Activated naive CD4-positive, alpha-beta T cell treated with anti-CD3 and anti-CD28 coated beads for 36 hours (primary cell): ENCODE results near the gene CFC1. TPM values are rescaled to one million over a fixed set of nuclear protein-coding genes. Genes with fewer than 3 reads are reported as not detected.
"Not testable (repeated sequence)": the region's sequence is repeated elsewhere in the genome, so short reads cannot be mapped to it uniquely, and the experiment has no call there.

Experiments
- CTCF ChIA-PET: fragments of 350-600 bp; sonication (Branson Sonifier 250); formaldehyde crosslinking; loops from one replicate; lab custom pipeline; 2021; ENCODE audit warnings: antibody characterized with exemption; lab: Charles Lee
- DNase-seq: peaks from one replicate; pipeline ENCODE4 v3.0.0-alpha.2; 2020
- H3K27ac Mint-ChIP-seq: one replicate; pipeline ENCODE4 v1.8.0; 2021; ENCODE audit warnings: mild to moderate bottlenecking, mixed read lengths
- H3K27me3 Mint-ChIP-seq: one replicate; pipeline ENCODE4 v1.8.0; 2021; ENCODE audit warnings: low read depth, mixed read lengths
- H3K36me3 Mint-ChIP-seq: one replicate; pipeline ENCODE4 v1.8.0; 2021; ENCODE audit warnings: low read depth, mixed read lengths
- H3K4me1 Mint-ChIP-seq: one replicate; pipeline ENCODE4 v1.8.0; 2021; ENCODE audit warnings: low read depth, mixed read lengths
- H3K4me3 Mint-ChIP-seq: one replicate; pipeline ENCODE4 v1.8.0; 2021; ENCODE audit warnings: mild to moderate bottlenecking, moderate library complexity, mixed read lengths
- H3K9me3 Mint-ChIP-seq: one replicate; pipeline ENCODE4 v1.8.0; 2021; ENCODE audit warnings: mixed read lengths
- intact Hi-C: fragments of 100-400 bp; cut with micrococcal nuclease; formaldehyde crosslinking; loops from one replicate; pipeline ENCODE4 v1.15.1; 2023
- total RNA-seq, 2 experiments: library from RNA; stranded (reverse); gene quantifications; one replicate each; pipeline ENCODE4 v1.2.3, GENCODE V29; 2021

The CFC1 gene
- total RNA-seq, 2 experiments from 2014 or later = not detected

DNA sequence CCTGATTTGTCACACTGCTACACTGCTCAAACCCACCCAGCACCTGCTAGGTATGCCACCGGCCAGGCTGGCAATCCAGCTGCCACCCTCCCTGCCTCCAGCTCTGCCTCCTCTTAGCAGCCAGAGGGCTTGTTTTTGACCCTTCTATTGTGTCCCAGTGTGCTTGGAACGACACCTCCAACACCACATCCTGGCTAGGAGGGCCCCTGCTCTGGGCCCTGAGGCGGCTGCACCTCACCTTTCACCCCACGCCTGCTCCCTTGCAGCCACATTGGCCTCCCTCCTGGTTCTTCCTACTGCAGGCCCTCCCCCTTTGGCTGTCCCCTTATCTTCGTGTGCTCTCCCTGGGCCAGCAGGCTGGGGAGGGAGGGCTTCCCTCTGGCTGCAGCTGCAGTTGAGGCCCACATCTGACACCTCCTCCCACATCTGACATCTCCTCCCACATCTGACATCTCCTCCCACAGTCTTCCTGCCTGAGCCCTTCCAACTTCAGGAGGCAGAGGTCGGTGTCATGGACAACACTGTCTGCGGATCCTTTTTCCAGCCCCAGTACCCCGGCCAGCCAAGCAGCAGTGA lies 23.1 kb downstream of the CFC1 start:
- intact Hi-C loops = not testable (repeated sequence)

GRCh38 chr2:130574230-130574629 lies 25.1 kb downstream of the CFC1 start:
- H3K27me3 Mint-ChIP-seq, DNase-seq, H3K4me3 Mint-ChIP-seq, intact Hi-C loops, H3K4me1 Mint-ChIP-seq, H3K9me3 Mint-ChIP-seq, H3K27ac Mint-ChIP-seq, CTCF ChIA-PET, H3K36me3 Mint-ChIP-seq: not testable (repeated sequence)

More for the DNA sequence above, 23.1 kb downstream of the CFC1 start:
- H3K9me3 Mint-ChIP-seq, H3K27me3 Mint-ChIP-seq, H3K36me3 Mint-ChIP-seq, H3K27ac Mint-ChIP-seq, H3K4me3 Mint-ChIP-seq, H3K4me1 Mint-ChIP-seq, CTCF ChIA-PET, DNase-seq: not testable (repeated sequence)

GRCh38 chr2:130571929-130572328 lies 27.4 kb downstream of the CFC1 start:
- H3K36me3 Mint-ChIP-seq, DNase-seq, H3K4me3 Mint-ChIP-seq, intact Hi-C loops, H3K27me3 Mint-ChIP-seq, H3K27ac Mint-ChIP-seq, H3K9me3 Mint-ChIP-seq, CTCF ChIA-PET, H3K4me1 Mint-ChIP-seq: not testable (repeated sequence)

DNA sequence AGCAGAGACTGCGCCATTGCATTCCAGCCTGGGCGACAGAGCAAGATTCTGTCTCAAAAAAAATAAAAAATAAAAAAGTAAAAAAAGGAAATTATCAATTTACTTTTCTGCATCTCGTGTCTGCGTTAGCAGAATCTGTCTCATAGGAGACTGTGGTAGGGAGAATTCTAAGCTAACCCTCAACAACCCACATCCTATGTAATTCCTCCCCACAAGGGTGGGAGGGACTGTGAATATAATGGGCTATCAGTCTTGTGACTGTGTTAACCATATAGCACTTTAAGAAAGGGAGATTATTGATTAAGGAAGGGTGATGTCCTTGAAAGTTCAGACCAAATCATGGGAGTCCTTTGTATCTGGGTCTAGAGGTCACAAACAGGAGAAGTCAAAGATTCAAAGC lies 33.2 kb downstream of the CFC1 start:
- H3K4me1 Mint-ChIP-seq, H3K36me3 Mint-ChIP-seq, H3K27ac Mint-ChIP-seq, CTCF ChIA-PET, H3K9me3 Mint-ChIP-seq, intact Hi-C loops, H3K27me3 Mint-ChIP-seq, DNase-seq, H3K4me3 Mint-ChIP-seq: not testable (repeated sequence)

DNA sequence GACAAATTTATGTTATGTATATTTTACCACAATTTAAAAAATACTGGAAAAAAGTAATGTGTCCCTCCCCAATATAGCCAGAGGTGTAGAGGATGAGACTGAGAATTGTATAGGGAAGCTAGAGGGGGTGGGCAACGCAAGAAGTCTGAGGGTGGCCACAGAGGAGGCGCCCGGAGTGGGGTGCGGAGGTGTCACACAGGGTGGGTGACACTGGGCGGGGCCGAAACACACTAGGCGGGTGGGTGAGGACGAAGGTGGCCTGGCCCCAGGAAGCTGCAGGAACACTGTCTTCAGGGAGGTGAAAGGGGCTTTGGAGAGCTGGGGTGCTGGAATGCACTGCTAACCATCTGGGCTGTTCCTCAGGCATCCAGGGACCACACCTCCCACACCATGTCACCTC lies 42.9 kb downstream of the CFC1 start:
- H3K36me3 Mint-ChIP-seq, H3K4me1 Mint-ChIP-seq, intact Hi-C loops, CTCF ChIA-PET, H3K4me3 Mint-ChIP-seq, H3K27me3 Mint-ChIP-seq, H3K9me3 Mint-ChIP-seq, DNase-seq, H3K27ac Mint-ChIP-seq: not testable (repeated sequence)

DNA sequence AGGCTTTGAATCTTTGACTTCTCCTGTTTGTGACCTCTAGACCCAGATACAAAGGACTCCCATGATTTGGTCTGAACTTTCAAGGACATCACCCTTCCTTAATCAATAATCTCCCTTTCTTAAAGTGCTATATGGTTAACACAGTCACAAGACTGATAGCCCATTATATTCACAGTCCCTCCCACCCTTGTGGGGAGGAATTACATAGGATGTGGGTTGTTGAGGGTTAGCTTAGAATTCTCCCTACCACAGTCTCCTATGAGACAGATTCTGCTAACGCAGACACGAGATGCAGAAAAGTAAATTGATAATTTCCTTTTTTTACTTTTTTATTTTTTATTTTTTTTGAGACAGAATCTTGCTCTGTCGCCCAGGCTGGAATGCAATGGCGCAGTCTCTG lies 45.2 kb downstream of the CFC1 start:
- H3K27me3 Mint-ChIP-seq, DNase-seq, H3K27ac Mint-ChIP-seq, H3K36me3 Mint-ChIP-seq, intact Hi-C loops, H3K4me3 Mint-ChIP-seq, H3K4me1 Mint-ChIP-seq, H3K9me3 Mint-ChIP-seq, CTCF ChIA-PET: not testable (repeated sequence)

DNA sequence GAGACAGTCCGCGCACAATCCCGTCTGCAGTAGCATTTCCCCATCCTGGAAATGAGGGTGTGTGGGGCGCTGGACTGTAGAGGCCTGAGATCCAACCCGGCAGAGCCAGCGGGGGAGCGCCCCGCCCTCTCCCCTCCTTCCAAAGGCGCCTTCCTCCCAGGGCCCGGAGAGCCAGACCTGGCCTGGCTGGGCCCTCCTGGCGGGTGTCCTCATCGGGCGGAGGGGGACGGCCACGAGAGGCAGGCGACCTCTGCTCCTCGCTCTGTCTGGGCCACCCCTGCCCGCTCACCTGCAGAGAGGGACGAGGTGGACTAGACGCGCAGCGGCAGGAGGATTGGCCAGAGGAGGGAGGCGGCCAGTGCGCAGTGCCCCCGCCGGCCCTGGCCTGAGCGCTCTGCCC lies 49.9 kb downstream of the CFC1 start:
- H3K27ac Mint-ChIP-seq, intact Hi-C loops, H3K4me1 Mint-ChIP-seq, DNase-seq, H3K27me3 Mint-ChIP-seq, CTCF ChIA-PET, H3K9me3 Mint-ChIP-seq, H3K36me3 Mint-ChIP-seq, H3K4me3 Mint-ChIP-seq: not testable (repeated sequence)

DNA sequence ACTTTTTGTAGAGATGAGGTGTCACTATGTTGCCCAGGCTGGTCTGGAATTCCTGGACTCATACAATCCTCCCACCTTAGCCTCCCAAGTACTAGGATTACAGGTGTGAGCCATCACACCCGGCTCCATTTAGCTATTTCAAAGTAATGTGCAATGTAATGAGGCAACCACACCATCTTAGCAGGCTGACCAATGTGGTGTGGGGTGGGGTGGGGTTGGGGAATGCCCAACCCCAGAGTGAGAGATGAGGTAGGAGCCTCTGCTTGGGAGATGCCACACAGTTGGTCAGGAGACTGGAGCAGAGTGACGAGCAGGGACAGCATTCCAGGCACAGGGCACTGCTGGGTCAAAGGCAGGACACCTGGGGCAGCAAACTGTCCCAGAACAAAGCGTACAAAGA lies 51.0 kb downstream of the CFC1 start:
- DNase-seq, H3K4me1 Mint-ChIP-seq, H3K9me3 Mint-ChIP-seq, H3K27me3 Mint-ChIP-seq, H3K27ac Mint-ChIP-seq, intact Hi-C loops, H3K4me3 Mint-ChIP-seq, CTCF ChIA-PET, H3K36me3 Mint-ChIP-seq: not testable (repeated sequence)

DNA sequence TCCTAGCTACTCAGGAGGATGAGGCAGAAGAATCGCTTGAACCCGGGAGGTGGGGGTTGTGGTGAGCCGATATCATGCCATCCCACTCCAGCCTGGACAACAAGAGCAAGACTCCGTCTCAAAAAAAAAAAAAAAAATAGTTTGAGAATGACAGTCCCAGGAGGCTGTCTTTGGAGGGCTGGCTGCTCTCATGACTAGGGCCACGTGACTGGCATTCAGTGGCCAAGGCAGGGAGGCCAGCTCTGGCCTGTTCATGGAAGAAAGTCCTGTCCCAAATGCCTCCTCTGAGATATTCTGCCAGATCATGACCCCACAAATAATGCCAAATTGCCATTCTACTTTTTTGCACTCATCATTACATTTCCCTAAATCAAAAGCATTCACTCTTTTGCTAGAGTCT lies 54.4 kb downstream of the CFC1 start:
- H3K9me3 Mint-ChIP-seq, H3K27ac Mint-ChIP-seq, H3K27me3 Mint-ChIP-seq, H3K36me3 Mint-ChIP-seq, H3K4me3 Mint-ChIP-seq, H3K4me1 Mint-ChIP-seq, intact Hi-C loops, CTCF ChIA-PET, DNase-seq: not testable (repeated sequence)

DNA sequence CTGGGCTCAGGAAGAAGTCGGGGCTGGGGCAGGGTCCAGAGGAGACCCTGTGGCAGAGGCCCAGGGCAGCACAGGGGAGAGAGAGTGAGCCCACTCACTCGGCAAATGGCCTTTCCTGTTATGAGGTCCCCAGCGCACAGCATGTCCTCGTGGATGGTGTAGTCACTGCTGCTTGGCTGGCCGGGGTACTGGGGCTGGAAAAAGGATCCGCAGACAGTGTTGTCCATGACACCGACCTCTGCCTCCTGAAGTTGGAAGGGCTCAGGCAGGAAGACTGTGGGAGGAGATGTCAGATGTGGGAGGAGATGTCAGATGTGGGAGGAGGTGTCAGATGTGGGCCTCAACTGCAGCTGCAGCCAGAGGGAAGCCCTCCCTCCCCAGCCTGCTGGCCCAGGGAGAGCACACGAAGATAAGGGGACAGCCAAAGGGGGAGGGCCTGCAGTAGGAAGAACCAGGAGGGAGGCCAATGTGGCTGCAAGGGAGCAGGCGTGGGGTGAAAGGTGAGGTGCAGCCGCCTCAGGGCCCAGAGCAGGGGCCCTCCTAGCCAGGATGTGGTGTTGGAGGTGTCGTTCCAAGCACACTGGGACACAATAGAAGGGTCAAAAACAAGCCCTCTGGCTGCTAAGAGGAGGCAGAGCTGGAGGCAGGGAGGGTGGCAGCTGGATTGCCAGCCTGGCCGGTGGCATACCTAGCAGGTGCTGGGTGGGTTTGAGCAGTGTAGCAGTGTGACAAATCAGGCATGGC lies 55.4 kb downstream of the CFC1 start:
- H3K36me3 Mint-ChIP-seq, H3K4me3 Mint-ChIP-seq, H3K4me1 Mint-ChIP-seq, CTCF ChIA-PET, H3K9me3 Mint-ChIP-seq, DNase-seq, H3K27ac Mint-ChIP-seq, intact Hi-C loops, H3K27me3 Mint-ChIP-seq: not testable (repeated sequence)

GRCh38 chr2:130542789-130543188 lies 56.6 kb downstream of the CFC1 start:
- CTCF ChIA-PET, H3K4me3 Mint-ChIP-seq, H3K27ac Mint-ChIP-seq, H3K4me1 Mint-ChIP-seq, H3K9me3 Mint-ChIP-seq, H3K27me3 Mint-ChIP-seq, intact Hi-C loops, DNase-seq, H3K36me3 Mint-ChIP-seq: not testable (repeated sequence)
